IMR-90 (cell line): Measurements from ENCODE around the gene COG1. TPM values are rescaled to one million over a fixed set of nuclear protein-coding genes. Genes with fewer than 3 reads are reported as not detected.
"Not testable (repeated sequence)": the region's sequence is repeated elsewhere in the genome, so short reads cannot be mapped to it uniquely, and the experiment has no call there.

Experiments used
- ATAC-seq: fragments of 200-7000 bp; cut with Tn5 transposase; 2 replicates; pipeline ENCODE4 v1.9.1; 2020; ENCODE audit warnings: low read depth, mild to moderate bottlenecking, moderate library complexity
- BruUV-seq: library from RNA; stranded (reverse); fragments of 400-500 nt; replicated peaks from 2 replicates; lab custom pipeline; 2021; lab: Mats Ljungman, UMichigan
- CTCF ChIA-PET: fragments of 300-600 bp; formaldehyde crosslinking; extraction: SDS; loops from one replicate; lab custom pipeline; 2021; ENCODE audit warnings: antibody characterized with exemption; lab: Yijun Ruan, JAX
- POLR2A ChIA-PET: fragments of 300-600 bp; sonication (Branson Sonifier 250); formaldehyde crosslinking; loops from one replicate; lab custom pipeline; 2022; ENCODE audit warnings: antibody characterized with exemption; ENCODE audit not compliant: unreplicated experiment; lab: Charles Lee
- DNase-seq: peaks from one replicate; pipeline ENCODE4 v3.0.0; 2013
- H2AFZ ChIP-seq: replicated peaks from 2 replicates; pipeline ENCODE3; 2013; ENCODE audit warnings: low read length, mild to moderate bottlenecking; ENCODE audit not compliant: poor library complexity
- H2AK5ac ChIP-seq: 2 replicates; pipeline ENCODE4 v1.6.1; 2013; ENCODE audit warnings: low read depth, low read length, inconsistent platforms
- H2AK9ac ChIP-seq: replicated peaks from 2 replicates; pipeline ENCODE3; 2013; ENCODE audit warnings: mild to moderate bottlenecking, low read depth, low read length, moderate library complexity; ENCODE audit not compliant: poor library complexity
- H2BK120ac ChIP-seq: 2 replicates; pipeline ENCODE4 v1.6.1; 2013; ENCODE audit warnings: low read depth, low read length, inconsistent platforms
- H2BK15ac ChIP-seq: 3 replicates; pipeline ENCODE4 v1.6.1; 2013; ENCODE audit warnings: low read depth, low read length, inconsistent platforms
- H2BK20ac ChIP-seq: 2 replicates; pipeline ENCODE4 v1.6.1; 2013; ENCODE audit warnings: low read depth, mild to moderate bottlenecking, inconsistent platforms, low read length, moderate library complexity
- H2BK5ac ChIP-seq: 2 replicates; pipeline ENCODE4 v1.6.1; 2013; ENCODE audit warnings: mild to moderate bottlenecking, low read depth, low read length, inconsistent platforms; ENCODE audit not compliant: poor library complexity, severe bottlenecking
- H3K14ac ChIP-seq: replicated peaks from 2 replicates; pipeline ENCODE4 v1.6.1; 2013; ENCODE audit warnings: low read depth, low read length, inconsistent platforms
- H3K18ac ChIP-seq: 2 replicates; pipeline ENCODE4 v1.6.1; 2013; ENCODE audit warnings: low read depth, low read length, control low read depth
- H3K23ac ChIP-seq: 2 replicates; pipeline ENCODE4 v1.6.1; 2013; ENCODE audit warnings: low read depth, low read length, inconsistent platforms
- H3K27ac ChIP-seq: 2 replicates; pipeline ENCODE4 v1.5.1; 2013; ENCODE audit warnings: mild to moderate bottlenecking, control low read depth, low read length; ENCODE audit not compliant: insufficient read depth
- H3K27me3 ChIP-seq: 2 replicates; pipeline ENCODE4 v1.6.1; 2013; ENCODE audit warnings: low read length; ENCODE audit not compliant: control insufficient read depth, insufficient read depth
- H3K36me3 ChIP-seq: 2 replicates; pipeline ENCODE4 v1.6.1; 2013; ENCODE audit warnings: low read length, mixed read lengths; ENCODE audit not compliant: control insufficient read depth, insufficient read depth
- H3K4ac ChIP-seq: 2 replicates; pipeline ENCODE4 v1.6.1; 2013; ENCODE audit warnings: low read depth, low read length, inconsistent platforms
- H3K4me1 ChIP-seq: 2 replicates; pipeline ENCODE4 v1.6.1; 2013; ENCODE audit warnings: low read length, mixed read lengths; ENCODE audit not compliant: control insufficient read depth, insufficient read depth
- H3K4me2 ChIP-seq: 2 replicates; pipeline ENCODE4 v1.6.1; 2013; ENCODE audit warnings: low read depth, mild to moderate bottlenecking, control low read depth, low read length, moderate library complexity
- H3K4me3 ChIP-seq: 2 replicates; pipeline ENCODE4 v1.5.1; 2013; ENCODE audit warnings: low read depth, mild to moderate bottlenecking, control low read depth, low read length, moderate library complexity; ENCODE audit not compliant: insufficient read depth
- H3K56ac ChIP-seq: 2 replicates; pipeline ENCODE4 v1.6.1; 2013; ENCODE audit warnings: low read length, inconsistent platforms; ENCODE audit not compliant: insufficient read depth; ENCODE audit errors: extremely low read depth
- H3K79me1 ChIP-seq, 2 experiments: 2 replicates each; pipeline ENCODE4 v1.6.1; 2013; ENCODE audit warnings: low read length in 2 of 2, inconsistent platforms in 1 of 2, low read depth in 1 of 2
- H3K9ac ChIP-seq: 2 replicates; pipeline ENCODE4 v1.6.1; 2013; ENCODE audit warnings: low read depth, low read length, control low read depth
- H3K9me1 ChIP-seq: 2 replicates; pipeline ENCODE4 v1.6.1; 2013; ENCODE audit warnings: low read length, inconsistent platforms; ENCODE audit not compliant: insufficient read depth
- H3K9me3 ChIP-seq: 2 replicates; pipeline ENCODE4 v1.6.1; 2013; ENCODE audit warnings: low read length; ENCODE audit not compliant: control insufficient read depth, insufficient read depth
- H4K20me1 ChIP-seq: 2 replicates; pipeline ENCODE4 v1.6.1; 2013; ENCODE audit warnings: low read length, inconsistent platforms; ENCODE audit not compliant: insufficient read depth
- H4K5ac ChIP-seq: 2 replicates; pipeline ENCODE4 v1.6.1; 2013; ENCODE audit warnings: mild to moderate bottlenecking, low read depth, low read length, control low read depth
- H4K8ac ChIP-seq, 2 experiments: 2 replicates each; pipeline ENCODE4 v1.6.1; 2013; ENCODE audit warnings: low read depth in 2 of 2, low read length in 2 of 2, control low read depth in 1 of 2, inconsistent platforms in 1 of 2
- H4K91ac ChIP-seq: 2 replicates; pipeline ENCODE4 v1.6.1; 2013; ENCODE audit warnings: low read depth, low read length, inconsistent platforms; ENCODE audit not compliant: insufficient read depth
- ELK1 ChIP-seq: fragments of 150-350 bp; IDR thresholded peaks from 2 replicates; pipeline ENCODE4 v1.6.1; 2016; ENCODE audit warnings: low read depth, mild to moderate bottlenecking, low read length, moderate library complexity, borderline replicate concordance
- USF2 ChIP-seq: fragments of 150-350 bp; IDR thresholded peaks from 2 replicates; pipeline ENCODE4 v1.6.1; 2017; ENCODE audit warnings: mild to moderate bottlenecking, antibody characterized with exemption, low read length, low read depth
- WGBS, 2 experiments: methylation state at CpG; one replicate each; pipeline versions ENCODE4 v1.1.5 to v1.1.7; 2013; ENCODE audit warnings: missing lambda C conversion rate in 2 of 2; ENCODE audit not compliant: insufficient read length in 1 of 2; ENCODE audit errors: extremely low coverage in 2 of 2; 5-methylcytosine and 5-hydroxymethylcytosine counted together
- dilution Hi-C: fragments of 300-500 bp; cut with HindIII; formaldehyde crosslinking; loops from one replicate; pipeline ENCODE4 v1.14.3; 2018; ENCODE audit warnings: low sequenced_read_pairs; ENCODE audit not compliant: unreplicated experiment
- in situ Hi-C: fragments of 300-500 bp; cut with MboI; formaldehyde crosslinking; loops from 3 replicates; pipeline ENCODE4 v1.14.3; 2019; ENCODE audit warnings: low sequenced_read_pairs, inconsistent platforms, mixed read lengths
- intact Hi-C: fragments of 100-400 bp; cut with micrococcal nuclease; formaldehyde crosslinking; loops from 2 replicates; pipeline ENCODE4 v1.10.0; 2022
- polyA plus RNA-seq, 3 experiments: library from polyadenylated mRNA; depleted of rRNA; stranded (reverse); fragments of >200 nt; gene quantifications; 2 replicates each; pipeline ENCODE4 v1.2.3, GENCODE V29; 2012; ENCODE audit warnings: low replicate concordance in 1 of 3
- total RNA-seq: library from RNA; depleted of rRNA; stranded (reverse); fragments of >200 nt; gene quantifications from 2 replicates; pipeline ENCODE4 v1.2.3, GENCODE V29; 2012

Gene COG1
- total and polyA plus RNA-seq, 2 of the 4 experiments (the other 2 are of a cell fraction) = 18.3 to 35.1 TPM

- TF ChIP-seq USF2 (no peak), ELK1 (no peak)
These were observed at the start of gene COG1 (continued) for GRCh38 chr17:73192894-73193701.

GRCh38 chr17:73144209-73144608, 48.6 kb upstream of the COG1 start:
- H4K91ac ChIP-seq, H3K4ac ChIP-seq, H3K4me3 ChIP-seq, H2AK9ac ChIP-seq, H3K9me1 ChIP-seq, H4K8ac ChIP-seq, in situ Hi-C loops, H2AK5ac ChIP-seq, H3K36me3 ChIP-seq, H2BK5ac ChIP-seq, POLR2A ChIA-PET, H3K4me2 ChIP-seq, dilution Hi-C loops, H4K5ac ChIP-seq, intact Hi-C loops, H2AFZ ChIP-seq, H3K18ac ChIP-seq, H3K27ac ChIP-seq, H2BK20ac ChIP-seq, H4K20me1 ChIP-seq, CTCF ChIA-PET, BruUV-seq, H3K9me3 ChIP-seq, H3K9ac ChIP-seq, H3K56ac ChIP-seq, H3K23ac ChIP-seq, H2BK120ac ChIP-seq, H3K4me1 ChIP-seq, DNase-seq, H2BK15ac ChIP-seq, ATAC-seq, H3K79me1 ChIP-seq, H3K14ac ChIP-seq: not testable (repeated sequence)
- no CpG with 5 or more reads among the region's 3 CpGs for WGBS, 2 experiments
- peaks cover 20% of the 10 kb centered on the region for H3K27me3 ChIP-seq
